WTC11 (cell line): ENCODE data around the gene PRRC2B. TPM values are rescaled to one million over a fixed set of nuclear protein-coding genes. Genes with fewer than 3 reads are reported as not detected.

Source experiments
- ATAC-seq: fragments of 200-7000 bp; cut with Tn5 transposase; 2 replicates; pipeline ENCODE4 v1.10.0; 2021; ENCODE audit warnings: mild to moderate bottlenecking, moderate library complexity
- CTCF ChIA-PET: fragments of 300-600 bp; sonication (Branson Sonifier 250); formaldehyde crosslinking; loops from one replicate; lab custom pipeline; 2021; ENCODE audit warnings: antibody characterized with exemption; lab: Charles Lee
- POLR2A ChIA-PET: fragments of 350-600 bp; sonication (Branson Sonifier 250); formaldehyde crosslinking; loops from one replicate; lab custom pipeline; 2021; ENCODE audit warnings: antibody characterized with exemption; lab: Charles Lee
- DNase-seq: peaks from one replicate; pipeline ENCODE4 v3.0.0; 2021; ENCODE audit warnings: low spot score
- H3K27ac Mint-ChIP-seq: 2 replicates; pipeline ENCODE4 v1.8.0; 2021; ENCODE audit warnings: mixed read lengths
- H3K27me3 Mint-ChIP-seq: 2 replicates; pipeline ENCODE4 v1.8.0; 2021; ENCODE audit warnings: low read depth, mild to moderate bottlenecking, moderate library complexity, mixed read lengths
- H3K36me3 Mint-ChIP-seq: 2 replicates; pipeline ENCODE4 v1.8.0; 2021; ENCODE audit warnings: mixed read lengths
- H3K4me1 Mint-ChIP-seq: 2 replicates; pipeline ENCODE4 v1.8.0; 2022; ENCODE audit warnings: mixed read lengths
- H3K4me3 Mint-ChIP-seq: 2 replicates; pipeline ENCODE4 v1.8.0; 2021; ENCODE audit warnings: mild to moderate bottlenecking, moderate library complexity, mixed read lengths
- H3K9me3 Mint-ChIP-seq: 2 replicates; pipeline ENCODE4 v1.8.0; 2021; ENCODE audit warnings: mixed read lengths
- CREB1 ChIP-seq: sonication (generic); formaldehyde crosslinking; IDR thresholded peaks from 2 replicates; pipeline ENCODE4 v1.8.0; 2023; ENCODE audit warnings: mild to moderate bottlenecking, missing genetic modification reagents
- GABPB1 ChIP-seq: sonication (generic); formaldehyde crosslinking; IDR thresholded peaks from 2 replicates; pipeline ENCODE4 v1.8.1; 2023; ENCODE audit warnings: mild to moderate bottlenecking, missing genetic modification reagents
- IRF2 ChIP-seq: sonication (generic); formaldehyde crosslinking; IDR thresholded peaks from 2 replicates; pipeline ENCODE4 v1.8.0; 2022; ENCODE audit warnings: low read depth, missing genetic modification reagents, borderline replicate concordance
- JAZF1 ChIP-seq: fragments of 250-450 bp; sonication (Bioruptor Pico); IDR thresholded peaks from 2 replicates; pipeline ENCODE4 v1.9.0; 2021; ENCODE audit warnings: moderate library complexity, mild to moderate bottlenecking, inconsistent platforms
- NR1H2 ChIP-seq: sonication (generic); formaldehyde crosslinking; IDR thresholded peaks from 2 replicates; pipeline ENCODE4 v1.9.0; 2021; ENCODE audit warnings: mild to moderate bottlenecking, moderate library complexity, missing genetic modification reagents
- NR3C1 ChIP-seq: sonication (generic); formaldehyde crosslinking; conservative IDR thresholded peaks from 2 replicates; pipeline ENCODE4 v1.8.1; 2023; ENCODE audit warnings: low read depth, mild to moderate bottlenecking, missing genetic modification reagents
- SOX15 ChIP-seq: fragments of 250-450 bp; sonication (Bioruptor Pico); IDR thresholded peaks from 2 replicates; pipeline ENCODE4 v1.9.0; 2021; ENCODE audit warnings: mild to moderate bottlenecking
- ZBTB21 ChIP-seq: sonication (generic); formaldehyde crosslinking; IDR thresholded peaks from 2 replicates; pipeline ENCODE4 v1.8.1; 2023; ENCODE audit warnings: mild to moderate bottlenecking, missing genetic modification reagents, borderline replicate concordance
- ZNF219 ChIP-seq: sonication (generic); formaldehyde crosslinking; IDR thresholded peaks from 2 replicates; pipeline ENCODE4 v1.8.0; 2023; ENCODE audit warnings: missing genetic modification reagents, mild to moderate bottlenecking, borderline replicate concordance
- ZNF317 ChIP-seq: sonication (generic); formaldehyde crosslinking; IDR thresholded peaks from 2 replicates; pipeline ENCODE4 v1.8.1; 2023; ENCODE audit warnings: low read depth, mild to moderate bottlenecking, moderate library complexity, missing genetic modification reagents, borderline replicate concordance
- ZNF396 ChIP-seq: fragments of 250-450 bp; sonication (Bioruptor Pico); IDR thresholded peaks from 2 replicates; pipeline ENCODE4 v1.8.0; 2021; ENCODE audit warnings: mild to moderate bottlenecking, moderate library complexity, borderline replicate concordance
- ZNF671 ChIP-seq: fragments of 250-450 bp; sonication (Bioruptor Pico); IDR thresholded peaks from 2 replicates; pipeline ENCODE4 v1.8.0; 2021; ENCODE audit warnings: mild to moderate bottlenecking
- total RNA-seq: library from RNA; stranded (reverse); gene quantifications from 3 replicates; pipeline ENCODE4 v1.2.3, GENCODE V29; 2021
- TF ChIP-seq, protein P1 (sequence below): sonication (generic); formaldehyde crosslinking; IDR thresholded peaks from 2 replicates; pipeline ENCODE4 v1.8.1; 2023; ENCODE audit warnings: mild to moderate bottlenecking, moderate library complexity, missing genetic modification reagents
- TF ChIP-seq, protein P2 (sequence below): fragments of 250-450 bp; sonication (Bioruptor Pico); IDR thresholded peaks from 2 replicates; pipeline ENCODE4 v1.8.0; 2021; ENCODE audit warnings: mild to moderate bottlenecking
- TF ChIP-seq, protein P3 (sequence below): sonication (generic); formaldehyde crosslinking; IDR thresholded peaks from 2 replicates; pipeline ENCODE4 v1.8.0; 2023; ENCODE audit warnings: mild to moderate bottlenecking, missing genetic modification reagents
- TF ChIP-seq, protein P4 (sequence below): sonication (generic); formaldehyde crosslinking; IDR thresholded peaks from 2 replicates; pipeline ENCODE4 v1.8.1; 2023; ENCODE audit warnings: mild to moderate bottlenecking, missing genetic modification reagents
- TF ChIP-seq, protein P5 (sequence below): sonication (generic); formaldehyde crosslinking; IDR thresholded peaks from 2 replicates; pipeline ENCODE4 v1.8.1; 2023; ENCODE audit warnings: mild to moderate bottlenecking, missing genetic modification reagents, moderate library complexity
- TF ChIP-seq, protein P6 (sequence below): sonication (generic); formaldehyde crosslinking; conservative IDR thresholded peaks from 2 replicates; pipeline ENCODE4 v1.8.1; 2022; ENCODE audit warnings: mild to moderate bottlenecking, missing genetic modification reagents
- TF ChIP-seq, protein P7 (sequence below): fragments of 250-450 bp; sonication (Bioruptor Pico); IDR thresholded peaks from 2 replicates; pipeline ENCODE4 v1.9.0; 2021; ENCODE audit warnings: mild to moderate bottlenecking

The PRRC2B gene
- total RNA-seq, 1 experiment from 2014 or later: 272 TPM

DNA sequence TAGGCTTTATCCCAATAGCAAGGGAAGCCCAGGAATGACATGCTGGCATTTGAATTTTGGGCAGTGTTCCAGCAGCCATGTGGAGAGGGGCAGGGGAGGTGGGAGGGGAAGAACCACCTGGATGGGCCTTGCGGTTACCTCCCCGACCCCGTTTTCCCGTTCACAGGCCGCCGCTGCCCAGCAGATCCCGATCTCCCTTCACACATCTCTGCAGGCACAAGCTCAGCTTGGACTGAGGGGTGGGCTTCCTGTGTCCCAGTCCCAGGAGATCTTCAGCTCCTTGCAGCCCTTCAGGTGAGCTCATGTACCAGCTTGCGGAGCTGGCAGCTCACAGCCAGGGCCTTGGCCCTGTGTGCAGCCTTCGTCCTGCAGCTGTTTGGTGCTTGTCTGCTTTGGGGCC lies 93.1 kb downstream of the PRRC2B start:
- ATAC-seq (no peak), DNase-seq (no peak)
- Mint-ChIP-seq H3K4me3 (no peak overlapping the region), H3K27me3 (no peaks in the 10 kb centered on the region), H3K27ac (no peak overlapping the region), H3K9me3 (no peaks in the 10 kb centered on the region), H3K4me1 (no peaks in the 10 kb centered on the region), H3K36me3 (peaks cover 100% of the 10 kb centered on the region)
- no peak for TF ChIP-seq ZNF671
- TF ChIP-seq, protein P1, sequence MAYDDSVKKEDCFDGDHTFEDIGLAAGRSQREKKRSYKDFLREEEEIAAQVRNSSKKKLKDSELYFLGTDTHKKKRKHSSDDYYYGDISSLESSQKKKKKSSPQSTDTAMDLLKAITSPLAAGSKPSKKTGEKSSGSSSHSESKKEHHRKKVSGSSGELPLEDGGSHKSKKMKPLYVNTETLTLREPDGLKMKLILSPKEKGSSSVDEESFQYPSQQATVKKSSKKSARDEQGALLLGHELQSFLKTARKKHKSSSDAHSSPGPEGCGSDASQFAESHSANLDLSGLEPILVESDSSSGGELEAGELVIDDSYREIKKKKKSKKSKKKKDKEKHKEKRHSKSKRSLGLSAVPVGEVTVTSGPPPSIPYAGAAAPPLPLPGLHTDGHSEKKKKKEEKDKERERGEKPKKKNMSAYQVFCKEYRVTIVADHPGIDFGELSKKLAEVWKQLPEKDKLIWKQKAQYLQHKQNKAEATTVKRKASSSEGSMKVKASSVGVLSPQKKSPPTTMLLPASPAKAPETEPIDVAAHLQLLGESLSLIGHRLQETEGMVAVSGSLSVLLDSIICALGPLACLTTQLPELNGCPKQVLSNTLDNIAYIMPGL (CRISPR knock-in tag): no peak
- TF ChIP-seq IRF2 (CRISPR knock-in tag): no peak
- no peak for TF ChIP-seq ZNF396
- TF ChIP-seq SOX15 (CRISPR knock-in tag): no peak
- no peak for TF ChIP-seq JAZF1
- TF ChIP-seq GABPB1 (CRISPR knock-in tag): no peak
- TF ChIP-seq NR3C1 (CRISPR knock-in tag): no peak
- TF ChIP-seq, protein P2, sequence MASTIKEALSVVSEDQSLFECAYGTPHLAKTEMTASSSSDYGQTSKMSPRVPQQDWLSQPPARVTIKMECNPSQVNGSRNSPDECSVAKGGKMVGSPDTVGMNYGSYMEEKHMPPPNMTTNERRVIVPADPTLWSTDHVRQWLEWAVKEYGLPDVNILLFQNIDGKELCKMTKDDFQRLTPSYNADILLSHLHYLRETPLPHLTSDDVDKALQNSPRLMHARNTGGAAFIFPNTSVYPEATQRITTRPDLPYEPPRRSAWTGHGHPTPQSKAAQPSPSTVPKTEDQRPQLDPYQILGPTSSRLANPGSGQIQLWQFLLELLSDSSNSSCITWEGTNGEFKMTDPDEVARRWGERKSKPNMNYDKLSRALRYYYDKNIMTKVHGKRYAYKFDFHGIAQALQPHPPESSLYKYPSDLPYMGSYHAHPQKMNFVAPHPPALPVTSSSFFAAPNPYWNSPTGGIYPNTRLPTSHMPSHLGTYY: no peak
- TF ChIP-seq, protein P3, sequence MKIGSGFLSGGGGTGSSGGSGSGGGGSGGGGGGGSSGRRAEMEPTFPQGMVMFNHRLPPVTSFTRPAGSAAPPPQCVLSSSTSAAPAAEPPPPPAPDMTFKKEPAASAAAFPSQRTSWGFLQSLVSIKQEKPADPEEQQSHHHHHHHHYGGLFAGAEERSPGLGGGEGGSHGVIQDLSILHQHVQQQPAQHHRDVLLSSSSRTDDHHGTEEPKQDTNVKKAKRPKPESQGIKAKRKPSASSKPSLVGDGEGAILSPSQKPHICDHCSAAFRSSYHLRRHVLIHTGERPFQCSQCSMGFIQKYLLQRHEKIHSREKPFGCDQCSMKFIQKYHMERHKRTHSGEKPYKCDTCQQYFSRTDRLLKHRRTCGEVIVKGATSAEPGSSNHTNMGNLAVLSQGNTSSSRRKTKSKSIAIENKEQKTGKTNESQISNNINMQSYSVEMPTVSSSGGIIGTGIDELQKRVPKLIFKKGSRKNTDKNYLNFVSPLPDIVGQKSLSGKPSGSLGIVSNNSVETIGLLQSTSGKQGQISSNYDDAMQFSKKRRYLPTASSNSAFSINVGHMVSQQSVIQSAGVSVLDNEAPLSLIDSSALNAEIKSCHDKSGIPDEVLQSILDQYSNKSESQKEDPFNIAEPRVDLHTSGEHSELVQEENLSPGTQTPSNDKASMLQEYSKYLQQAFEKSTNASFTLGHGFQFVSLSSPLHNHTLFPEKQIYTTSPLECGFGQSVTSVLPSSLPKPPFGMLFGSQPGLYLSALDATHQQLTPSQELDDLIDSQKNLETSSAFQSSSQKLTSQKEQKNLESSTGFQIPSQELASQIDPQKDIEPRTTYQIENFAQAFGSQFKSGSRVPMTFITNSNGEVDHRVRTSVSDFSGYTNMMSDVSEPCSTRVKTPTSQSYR (CRISPR knock-in tag): no peak
- no peak for TF ChIP-seq NR1H2 (CRISPR knock-in tag)
- no peak for TF ChIP-seq CREB1 (CRISPR knock-in tag)
- TF ChIP-seq, protein P4, sequence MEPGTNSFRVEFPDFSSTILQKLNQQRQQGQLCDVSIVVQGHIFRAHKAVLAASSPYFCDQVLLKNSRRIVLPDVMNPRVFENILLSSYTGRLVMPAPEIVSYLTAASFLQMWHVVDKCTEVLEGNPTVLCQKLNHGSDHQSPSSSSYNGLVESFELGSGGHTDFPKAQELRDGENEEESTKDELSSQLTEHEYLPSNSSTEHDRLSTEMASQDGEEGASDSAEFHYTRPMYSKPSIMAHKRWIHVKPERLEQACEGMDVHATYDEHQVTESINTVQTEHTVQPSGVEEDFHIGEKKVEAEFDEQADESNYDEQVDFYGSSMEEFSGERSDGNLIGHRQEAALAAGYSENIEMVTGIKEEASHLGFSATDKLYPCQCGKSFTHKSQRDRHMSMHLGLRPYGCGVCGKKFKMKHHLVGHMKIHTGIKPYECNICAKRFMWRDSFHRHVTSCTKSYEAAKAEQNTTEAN: no peak
- TF ChIP-seq ZNF317 (CRISPR knock-in tag): no peak
- TF ChIP-seq, protein P5, sequence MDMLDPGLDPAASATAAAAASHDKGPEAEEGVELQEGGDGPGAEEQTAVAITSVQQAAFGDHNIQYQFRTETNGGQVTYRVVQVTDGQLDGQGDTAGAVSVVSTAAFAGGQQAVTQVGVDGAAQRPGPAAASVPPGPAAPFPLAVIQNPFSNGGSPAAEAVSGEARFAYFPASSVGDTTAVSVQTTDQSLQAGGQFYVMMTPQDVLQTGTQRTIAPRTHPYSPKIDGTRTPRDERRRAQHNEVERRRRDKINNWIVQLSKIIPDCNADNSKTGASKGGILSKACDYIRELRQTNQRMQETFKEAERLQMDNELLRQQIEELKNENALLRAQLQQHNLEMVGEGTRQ (CRISPR knock-in tag): no peak
- TF ChIP-seq ZBTB21 (CRISPR knock-in tag): no peak
- TF ChIP-seq, protein P6, sequence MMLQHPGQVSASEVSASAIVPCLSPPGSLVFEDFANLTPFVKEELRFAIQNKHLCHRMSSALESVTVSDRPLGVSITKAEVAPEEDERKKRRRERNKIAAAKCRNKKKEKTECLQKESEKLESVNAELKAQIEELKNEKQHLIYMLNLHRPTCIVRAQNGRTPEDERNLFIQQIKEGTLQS (CRISPR knock-in tag): no peak
- TF ChIP-seq, protein P7, sequence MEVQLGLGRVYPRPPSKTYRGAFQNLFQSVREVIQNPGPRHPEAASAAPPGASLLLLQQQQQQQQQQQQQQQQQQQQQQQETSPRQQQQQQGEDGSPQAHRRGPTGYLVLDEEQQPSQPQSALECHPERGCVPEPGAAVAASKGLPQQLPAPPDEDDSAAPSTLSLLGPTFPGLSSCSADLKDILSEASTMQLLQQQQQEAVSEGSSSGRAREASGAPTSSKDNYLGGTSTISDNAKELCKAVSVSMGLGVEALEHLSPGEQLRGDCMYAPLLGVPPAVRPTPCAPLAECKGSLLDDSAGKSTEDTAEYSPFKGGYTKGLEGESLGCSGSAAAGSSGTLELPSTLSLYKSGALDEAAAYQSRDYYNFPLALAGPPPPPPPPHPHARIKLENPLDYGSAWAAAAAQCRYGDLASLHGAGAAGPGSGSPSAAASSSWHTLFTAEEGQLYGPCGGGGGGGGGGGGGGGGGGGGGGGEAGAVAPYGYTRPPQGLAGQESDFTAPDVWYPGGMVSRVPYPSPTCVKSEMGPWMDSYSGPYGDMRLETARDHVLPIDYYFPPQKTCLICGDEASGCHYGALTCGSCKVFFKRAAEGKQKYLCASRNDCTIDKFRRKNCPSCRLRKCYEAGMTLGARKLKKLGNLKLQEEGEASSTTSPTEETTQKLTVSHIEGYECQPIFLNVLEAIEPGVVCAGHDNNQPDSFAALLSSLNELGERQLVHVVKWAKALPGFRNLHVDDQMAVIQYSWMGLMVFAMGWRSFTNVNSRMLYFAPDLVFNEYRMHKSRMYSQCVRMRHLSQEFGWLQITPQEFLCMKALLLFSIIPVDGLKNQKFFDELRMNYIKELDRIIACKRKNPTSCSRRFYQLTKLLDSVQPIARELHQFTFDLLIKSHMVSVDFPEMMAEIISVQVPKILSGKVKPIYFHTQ: no peak
- no peak for TF ChIP-seq ZNF219 (CRISPR knock-in tag)
- ChIA-PET CTCF (interaction anchor here (0.7 to 1.2 kb wide), 4 partner anchors 9 to 137 kb away, joined by 3 to 6 read pairs (median 4); no protein-coding TSS in a partner anchor), POLR2A (interaction anchor here (0.6 kb wide), 1 partner anchor 730 kb away, joined by 3 read pairs; no protein-coding TSS in a partner anchor)
